Activated T-helper 1 cell treated with anti-CD3 and anti-CD28 coated beads, Interleukin-12 subunit alpha, Interleukin-12 subunit beta, Interleukin-2, Interleukin-4 antibody, amounts not matched to agents 30 ng/mL and 10 ng/mL and 1 ng/mL, durations not matched to agents 14 hours and 24 hours and 36 hours (primary cell): ENCODE data around the gene PCDHB6. TPM values are rescaled to one million over a fixed set of nuclear protein-coding genes. Genes with fewer than 3 reads are reported as not detected.
A peak's percentile ranks its signal among the peaks of the same experiment; 100 is the strongest.
"Not testable (repeated sequence)": the region's sequence is repeated elsewhere in the genome, so short reads cannot be mapped to it uniquely, and the experiment has no call there.

ENCODE experiments used
- DNase-seq: peaks from one replicate; pipeline ENCODE4 v3.0.0; 2021; ENCODE audit warnings: low spot score
- H3K27ac Mint-ChIP-seq: one replicate; pipeline ENCODE4 v1.8.0; 2021; ENCODE audit warnings: mild to moderate bottlenecking, mixed read lengths
- H3K27me3 Mint-ChIP-seq: one replicate; pipeline ENCODE4 v1.8.0; 2022; ENCODE audit warnings: mild to moderate bottlenecking, moderate library complexity, mixed read lengths; ENCODE audit not compliant: insufficient read depth
- H3K36me3 Mint-ChIP-seq: one replicate; pipeline ENCODE4 v1.8.0; 2021; ENCODE audit warnings: low read depth, mixed read lengths
- H3K4me1 Mint-ChIP-seq: one replicate; pipeline ENCODE4 v1.8.0; 2021; ENCODE audit warnings: low read depth, mixed read lengths
- H3K4me3 Mint-ChIP-seq: one replicate; pipeline ENCODE4 v1.8.0; 2021; ENCODE audit warnings: mild to moderate bottlenecking, moderate library complexity, mixed read lengths
- H3K9me3 Mint-ChIP-seq: one replicate; pipeline ENCODE4 v1.8.0; 2021; ENCODE audit warnings: mixed read lengths
- intact Hi-C: fragments of 100-400 bp; cut with micrococcal nuclease; formaldehyde crosslinking; loops from one replicate; pipeline ENCODE4 v1.15.1; 2024
- total RNA-seq: library from RNA; stranded (reverse); gene quantifications from 2 replicates; pipeline ENCODE4 v1.2.3, GENCODE V29; 2022

PCDHB6 gene
- not detected in 2 replicates for total RNA-seq

DNA sequence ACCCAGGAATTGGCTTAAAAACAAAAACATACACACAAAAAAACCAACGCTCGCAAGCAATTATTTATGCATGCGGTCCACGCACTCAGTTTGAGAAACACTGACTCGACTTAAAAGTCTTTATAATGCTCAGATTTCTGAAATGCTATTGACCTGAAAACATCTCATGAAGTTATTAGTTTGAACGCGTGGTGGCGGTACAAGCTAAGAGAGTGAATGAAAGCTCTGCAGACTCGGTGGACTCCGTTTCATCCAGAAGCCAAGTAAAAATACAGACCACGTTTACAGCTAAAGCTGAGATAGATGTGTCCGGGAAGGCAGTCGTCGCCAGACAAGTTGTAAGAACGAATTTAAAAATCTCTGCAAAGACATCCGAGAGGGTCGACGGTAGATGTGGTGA lies at the start of gene PCDHB6:
PCDHB6 (plus strand) TSS at position 246 of the 400 bp plus-strand sequence. CDS start 201 bp downstream, outside the sequence.
- no peak within 1 kb of the TSS for H3K27ac Mint-ChIP-seq
- DNase-seq, result no peak
- intact Hi-C loops, result no loop called here

GRCh38 chr5:141100243-141100805 lies 49.5 kb upstream of the PCDHB6 start, which contains the start of gene PCDHB3:
PCDHB3 (plus strand) TSS chr5:141100473; CDS start chr5:141100650, 177 bp downstream.
- Mint-ChIP-seq H3K27ac (no peak within 1 kb of the TSS), H3K4me1 (no peaks in the 10 kb centered on the region), H3K4me3 (no peak within 1 kb of the TSS), H3K9me3 (peaks cover 35% of the 10 kb centered on the region), H3K36me3 (peaks cover 2% of the 10 kb centered on the region), H3K27me3 (no peaks in the 10 kb centered on the region)
- intact Hi-C loops, result no loop called here
- no peak for DNase-seq

More for the DNA sequence above, at the start of gene PCDHB6:
- Mint-ChIP-seq H3K9me3 (peaks cover 39% of the 10 kb centered on the region), H3K36me3 (no peaks in the 10 kb centered on the region), H3K4me3 (no peak within 1 kb of the TSS), H3K4me1 (no peaks in the 10 kb centered on the region), H3K27me3 (no peaks in the 10 kb centered on the region)

- H3K36me3 Mint-ChIP-seq, result peaks cover 2% of the 10 kb centered on the region
- intact Hi-C loops, result no loop called here
- no peak for DNase-seq
These were observed 48.8 kb upstream of the PCDHB6 start for GRCh38 chr5:141101059-141101458.

DNA sequence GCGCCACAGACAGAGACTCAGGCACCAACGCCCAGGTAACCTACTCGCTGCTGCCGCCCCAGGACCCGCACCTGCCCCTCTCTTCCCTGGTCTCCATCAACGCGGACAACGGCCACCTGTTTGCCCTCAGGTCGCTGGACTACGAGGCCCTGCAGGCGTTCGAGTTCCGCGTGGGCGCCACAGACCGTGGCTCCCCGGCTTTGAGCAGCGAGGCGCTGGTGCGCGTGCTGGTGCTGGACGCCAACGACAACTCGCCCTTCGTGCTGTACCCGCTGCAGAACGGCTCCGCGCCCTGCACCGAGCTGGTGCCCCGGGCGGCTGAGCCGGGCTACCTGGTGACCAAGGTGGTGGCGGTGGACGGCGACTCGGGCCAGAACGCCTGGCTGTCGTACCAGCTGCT lies 47.8 kb upstream of the PCDHB6 start:
- H3K27ac Mint-ChIP-seq, H3K27me3 Mint-ChIP-seq, H3K36me3 Mint-ChIP-seq, H3K4me3 Mint-ChIP-seq, intact Hi-C loops, H3K4me1 Mint-ChIP-seq, DNase-seq: not testable (repeated sequence)
- H3K9me3 Mint-ChIP-seq, result peaks cover 28% of the 10 kb centered on the region

More at GRCh38 chr5:141101059-141101458, 48.8 kb upstream of the PCDHB6 start:
- H3K4me1 Mint-ChIP-seq, result no peaks in the 10 kb centered on the region
- H3K4me3 Mint-ChIP-seq, result no peak overlapping the region
- no peaks in the 10 kb centered on the region for H3K27me3 Mint-ChIP-seq
- H3K9me3 Mint-ChIP-seq, result peaks cover 28% of the 10 kb centered on the region
- H3K27ac Mint-ChIP-seq, result no peak overlapping the region

DNA sequence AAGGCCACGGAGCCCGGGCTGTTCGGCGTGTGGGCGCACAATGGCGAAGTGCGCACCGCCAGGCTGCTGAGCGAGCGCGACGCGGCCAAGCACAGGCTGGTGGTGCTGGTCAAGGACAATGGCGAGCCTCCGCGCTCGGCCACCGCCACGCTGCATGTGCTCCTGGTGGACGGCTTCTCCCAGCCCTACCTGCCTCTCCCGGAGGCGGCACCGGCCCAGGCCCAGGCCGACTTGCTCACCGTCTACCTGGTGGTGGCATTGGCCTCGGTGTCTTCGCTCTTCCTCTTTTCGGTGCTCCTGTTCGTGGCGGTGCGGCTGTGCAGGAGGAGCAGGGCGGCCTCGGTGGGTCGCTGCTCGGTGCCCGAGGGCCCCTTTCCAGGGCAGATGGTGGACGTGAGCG lies 47.4 kb upstream of the PCDHB6 start:
- H3K27ac Mint-ChIP-seq, DNase-seq, H3K4me3 Mint-ChIP-seq, intact Hi-C loops, H3K36me3 Mint-ChIP-seq, H3K27me3 Mint-ChIP-seq, H3K4me1 Mint-ChIP-seq: not testable (repeated sequence)
- peaks cover 25% of the 10 kb centered on the region for H3K9me3 Mint-ChIP-seq

DNA sequence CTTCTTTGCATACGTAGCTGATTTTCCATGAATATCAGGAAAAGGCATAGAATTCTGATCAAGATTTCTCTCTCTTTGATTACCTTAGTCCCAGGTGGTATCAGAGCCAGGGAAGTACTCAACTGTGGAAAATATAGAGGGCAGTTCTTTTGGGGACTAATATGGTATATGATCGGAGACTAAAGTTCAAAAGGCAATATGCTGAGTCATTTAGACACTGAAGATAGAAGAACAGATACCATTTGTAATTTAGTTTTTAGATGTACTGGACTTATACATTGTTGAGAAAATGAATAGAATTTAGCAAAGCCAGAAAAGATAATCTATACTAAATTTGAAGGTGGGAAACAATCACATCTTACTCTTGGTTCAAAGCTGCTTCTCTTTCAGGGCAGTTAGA lies 44.5 kb upstream of the PCDHB6 start:
- peaks cover 1% of the 10 kb centered on the region for H3K36me3 Mint-ChIP-seq
- H3K9me3 Mint-ChIP-seq, result peaks cover 24% of the 10 kb centered on the region
- H3K4me1 Mint-ChIP-seq, result no peaks in the 10 kb centered on the region
- no peak overlapping the region for H3K4me3 Mint-ChIP-seq
- H3K27me3 Mint-ChIP-seq, result no peaks in the 10 kb centered on the region
- H3K27ac Mint-ChIP-seq, result no peak overlapping the region
- intact Hi-C loops, result no loop called here
- DNase-seq, result no peak

GRCh38 chr5:141119250-141119649 lies 30.6 kb upstream of the PCDHB6 start:
- no peak for DNase-seq
- Mint-ChIP-seq H3K4me3 (no peak overlapping the region), H3K9me3 (peaks cover 37% of the 10 kb centered on the region), H3K27me3 (no peaks in the 10 kb centered on the region), H3K36me3 (no peaks in the 10 kb centered on the region), H3K27ac (no peak overlapping the region), H3K4me1 (no peaks in the 10 kb centered on the region)
- intact Hi-C loops, result no loop called here

- Mint-ChIP-seq H3K4me1 (no peaks in the 10 kb centered on the region), H3K27ac (no peak within 1 kb of the TSS), H3K9me3 (peaks cover 23% of the 10 kb centered on the region), H3K27me3 (no peaks in the 10 kb centered on the region), H3K36me3 (no peaks in the 10 kb centered on the region), H3K4me3 (no peak within 1 kb of the TSS)
- no peak for DNase-seq
- intact Hi-C loops, result no loop called here
These were observed 28.3 kb upstream of the PCDHB6 start, which contains the start of gene PCDHB4 for GRCh38 chr5:141121563-141121962. PCDHB4 (plus strand) TSS chr5:141121818; CDS start chr5:141121999, 181 bp downstream.

- H3K4me3 Mint-ChIP-seq, result no peak overlapping the region
- H3K4me1 Mint-ChIP-seq, result no peaks in the 10 kb centered on the region
- H3K36me3 Mint-ChIP-seq, result no peaks in the 10 kb centered on the region
- H3K27ac Mint-ChIP-seq, result no peak overlapping the region
- DNase-seq, result no peak
- H3K27me3 Mint-ChIP-seq, result no peaks in the 10 kb centered on the region
- peaks cover 19% of the 10 kb centered on the region for H3K9me3 Mint-ChIP-seq
- intact Hi-C loops, result no loop called here
These were observed 27.9 kb upstream of the PCDHB6 start for GRCh38 chr5:141121985-141122384.

DNA sequence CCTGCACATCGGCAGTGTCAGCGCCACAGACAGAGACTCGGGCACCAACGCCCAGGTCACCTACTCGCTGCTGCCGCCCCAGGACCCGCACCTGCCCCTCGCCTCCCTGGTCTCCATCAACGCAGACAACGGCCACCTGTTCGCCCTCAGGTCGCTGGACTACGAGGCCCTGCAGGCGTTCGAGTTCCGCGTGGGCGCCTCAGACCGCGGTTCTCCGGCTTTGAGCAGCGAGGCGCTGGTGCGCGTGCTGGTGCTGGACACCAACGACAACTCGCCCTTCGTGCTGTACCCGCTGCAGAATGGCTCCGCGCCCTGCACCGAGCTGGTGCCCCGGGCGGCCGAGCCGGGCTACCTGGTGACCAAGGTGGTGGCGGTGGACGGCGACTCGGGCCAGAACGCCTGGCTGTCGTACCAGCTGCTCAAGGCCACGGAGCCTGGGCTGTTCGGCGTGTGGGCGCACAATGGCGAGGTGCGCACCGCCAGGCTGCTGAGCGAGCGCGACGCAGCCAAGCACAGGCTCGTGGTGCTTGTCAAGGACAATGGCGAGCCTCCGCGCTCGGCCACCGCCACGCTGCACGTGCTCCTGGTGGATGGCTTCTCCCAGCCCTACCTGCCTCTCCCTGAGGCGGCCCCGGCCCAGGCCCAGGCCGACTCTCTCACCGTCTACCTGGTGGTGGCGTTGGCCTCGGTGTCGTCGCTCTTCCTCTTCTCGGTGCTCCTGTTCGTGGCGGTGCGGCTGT lies 26.3 kb upstream of the PCDHB6 start:
- H3K27me3 Mint-ChIP-seq, H3K27ac Mint-ChIP-seq, intact Hi-C loops, H3K4me3 Mint-ChIP-seq, H3K4me1 Mint-ChIP-seq, DNase-seq, H3K36me3 Mint-ChIP-seq: not testable (repeated sequence)
- H3K9me3 Mint-ChIP-seq, result peaks cover 19% of the 10 kb centered on the region

- no peak overlapping the region for H3K27ac Mint-ChIP-seq
- peaks cover 12% of the 10 kb centered on the region for H3K9me3 Mint-ChIP-seq
- H3K4me3 Mint-ChIP-seq, result no peak overlapping the region
- intact Hi-C loops, result no loop called here
- no peaks in the 10 kb centered on the region for H3K4me1 Mint-ChIP-seq
- H3K36me3 Mint-ChIP-seq, result no peaks in the 10 kb centered on the region
- no peak for DNase-seq
- H3K27me3 Mint-ChIP-seq, result no peaks in the 10 kb centered on the region
These were observed 22.6 kb upstream of the PCDHB6 start for GRCh38 chr5:141127305-141127704.

- Mint-ChIP-seq H3K4me3 (peak within 1 kb of the TSS; percentile 5), H3K27ac (no peak within 1 kb of the TSS), H3K36me3 (peaks cover 2% of the 10 kb centered on the region), H3K4me1 (no peaks in the 10 kb centered on the region), H3K9me3 (peaks cover 32% of the 10 kb centered on the region), H3K27me3 (no peaks in the 10 kb centered on the region)
- intact Hi-C loops, result no loop called here
- no peak for DNase-seq
These were observed 14.7 kb upstream of the PCDHB6 start, which contains the start of gene PCDHB5 for GRCh38 chr5:141135030-141135717. PCDHB5 (plus strand) TSS chr5:141135206; CDS start chr5:141135435, 229 bp downstream.

DNA sequence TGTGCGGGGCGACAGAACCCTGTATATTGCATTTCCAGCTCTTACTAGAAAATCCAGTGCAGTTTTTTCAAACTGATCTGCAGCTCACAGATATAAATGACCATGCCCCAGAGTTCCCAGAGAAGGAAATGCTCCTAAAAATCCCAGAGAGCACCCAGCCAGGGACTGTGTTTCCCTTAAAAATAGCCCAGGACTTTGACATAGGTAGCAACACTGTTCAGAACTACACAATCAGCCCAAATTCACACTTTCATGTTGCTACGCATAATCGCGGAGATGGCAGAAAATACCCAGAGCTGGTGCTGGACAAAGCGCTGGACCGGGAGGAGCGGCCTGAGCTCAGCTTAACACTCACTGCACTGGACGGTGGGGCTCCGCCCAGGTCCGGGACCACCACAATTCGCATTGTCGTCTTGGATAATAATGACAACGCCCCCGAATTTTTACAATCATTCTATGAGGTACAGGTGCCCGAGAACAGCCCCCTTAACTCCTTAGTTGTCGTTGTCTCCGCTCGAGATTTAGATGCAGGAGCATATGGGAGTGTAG lies 14.1 kb upstream of the PCDHB6 start:
- DNase-seq, result no peak
- H3K4me1 Mint-ChIP-seq, result no peaks in the 10 kb centered on the region
- H3K4me3 Mint-ChIP-seq, result no peak overlapping the region
- peaks cover 28% of the 10 kb centered on the region for H3K9me3 Mint-ChIP-seq
- no peaks in the 10 kb centered on the region for H3K27me3 Mint-ChIP-seq
- intact Hi-C loops, result no loop called here
- no peak overlapping the region for H3K27ac Mint-ChIP-seq
- H3K36me3 Mint-ChIP-seq, result peaks cover 2% of the 10 kb centered on the region
